ENCODE results near the gene WDR64.
"Not testable (repeated sequence)": the region's sequence is repeated elsewhere in the genome, so short reads cannot be mapped to it uniquely, and the experiment has no call there.

WDR64 gene

GRCh38 chr1:241779897-241780296 lies 127.8 kb downstream of the WDR64 start:
- TF ChIP-seq CTCF (IDR thresholded peaks at IDR 0.05; ENCODE audit: low read depth, low read length, missing control alignments): no peak
- in situ Hi-C loops (cut with HindIII; ENCODE audit: low sequenced_read_pairs): no loop called here
- H3K4me3 ChIP-seq (ENCODE audit: low read depth, low read length): no peak overlapping the region
- DNase-seq (ENCODE audit: low read depth): no peak

GRCh38 chr1:241782396-241782795 lies 130.3 kb downstream of the WDR64 start:
- no peak overlapping the region for H3K4me3 ChIP-seq (ENCODE audit: low read depth, low read length)
- TF ChIP-seq CTCF (IDR thresholded peaks at IDR 0.05; ENCODE audit: low read depth, low read length, missing control alignments): no peak
- DNase-seq (ENCODE audit: low read depth): no peak
- in situ Hi-C loops (cut with HindIII; ENCODE audit: low sequenced_read_pairs): no loop called here

- no peak for TF ChIP-seq CTCF (IDR thresholded peaks at IDR 0.05; ENCODE audit: low read depth, low read length, missing control alignments)
- no peak overlapping the region for H3K4me3 ChIP-seq (ENCODE audit: low read depth, low read length)
- in situ Hi-C loops (cut with HindIII; ENCODE audit: low sequenced_read_pairs): no loop called here
- no peak for DNase-seq (ENCODE audit: low read depth)
Observed at GRCh38 chr1:241787691-241788090, 135.6 kb downstream of the WDR64 start.

GRCh38 chr1:241789061-241789460 lies 137.0 kb downstream of the WDR64 start:
- no peak overlapping the region for H3K4me3 ChIP-seq (ENCODE audit: low read depth, low read length)
- TF ChIP-seq CTCF (IDR thresholded peaks at IDR 0.05; ENCODE audit: low read depth, low read length, missing control alignments): no peak

GRCh38 chr1:241799416-241799815 lies 147.3 kb downstream of the WDR64 start:
- in situ Hi-C loops (cut with HindIII; ENCODE audit: low sequenced_read_pairs): no loop called here
- TF ChIP-seq CTCF (IDR thresholded peaks at IDR 0.05; ENCODE audit: low read depth, low read length, missing control alignments): no peak
- no peak for DNase-seq (ENCODE audit: low read depth)

More at GRCh38 chr1:241789061-241789460, 137.0 kb downstream of the WDR64 start:
- in situ Hi-C loops (cut with HindIII; ENCODE audit: low sequenced_read_pairs): no loop called here
- DNase-seq (ENCODE audit: low read depth): no peak

GRCh38 chr1:241800640-241801039 lies 148.6 kb downstream of the WDR64 start:
- no peak overlapping the region for H3K4me3 ChIP-seq (ENCODE audit: low read depth, low read length)
- no peak for DNase-seq (ENCODE audit: low read depth)
- in situ Hi-C loops (cut with HindIII; ENCODE audit: low sequenced_read_pairs): no loop called here
- no peak for TF ChIP-seq CTCF (IDR thresholded peaks at IDR 0.05; ENCODE audit: low read depth, low read length, missing control alignments)

More at GRCh38 chr1:241799416-241799815, 147.3 kb downstream of the WDR64 start:
- H3K4me3 ChIP-seq (ENCODE audit: low read depth, low read length): no peak overlapping the region

GRCh38 chr1:241802863-241803262 lies 150.8 kb downstream of the WDR64 start:
- in situ Hi-C loops (cut with HindIII; ENCODE audit: low sequenced_read_pairs): no loop called here
- DNase-seq (ENCODE audit: low read depth): no peak
- no peak for TF ChIP-seq CTCF (IDR thresholded peaks at IDR 0.05; ENCODE audit: low read depth, low read length, missing control alignments)
- no peak overlapping the region for H3K4me3 ChIP-seq (ENCODE audit: low read depth, low read length)

- H3K4me3 ChIP-seq (ENCODE audit: low read depth, low read length); in situ Hi-C loops (cut with HindIII; ENCODE audit: low sequenced_read_pairs); DNase-seq (ENCODE audit: low read depth): not testable (repeated sequence)
Observed at GRCh38 chr1:241804706-241805105, 152.6 kb downstream of the WDR64 start.
